ENCODE results near the gene MTRF1L. TPM values are rescaled to one million over a fixed set of nuclear protein-coding genes. Genes with fewer than 3 reads are reported as not detected.
"Not testable (repeated sequence)": the region's sequence is repeated elsewhere in the genome, so short reads cannot be mapped to it uniquely, and the experiment has no call there.

Gene MTRF1L
- total RNA-seq, 1 donor from 2014 or later: 17.7 TPM

GRCh38 chr6:153012856-153013255 lies 10.3 kb upstream of the MTRF1L start:
- intact Hi-C loops (cut with micrococcal nuclease): no loop called here

GRCh38 chr6:153003366-153003690 lies 819 bp upstream of the MTRF1L start:
- intact Hi-C loops (cut with micrococcal nuclease): loop anchor here (1.0 to 10.0 kb wide), 4 partner anchors 21 to 1731 kb away; partner anchors contain the start of genes SCAF8 and ZBTB2

GRCh38 chr6:153001767-153002612 lies 519 bp downstream of the MTRF1L start:
- intact Hi-C loops (cut with micrococcal nuclease): loop anchor here (1.0 to 10.0 kb wide), 5 partner anchors 20 to 1733 kb away; partner anchors contain the start of genes RMND1, SCAF8 and ZBTB2

- intact Hi-C loops (cut with micrococcal nuclease): loop anchor here (5.0 to 10.0 kb wide), 3 partner anchors 698 to 1734 kb away; partner anchors contain the start of genes SCAF8 and ZBTB2
These were observed 1.7 kb downstream of the MTRF1L start for GRCh38 chr6:153000790-153001189.

- intact Hi-C loops (cut with micrococcal nuclease): loop anchor here (5.0 to 10.0 kb wide), 3 partner anchors 698 to 1735 kb away; partner anchors contain the start of genes SCAF8 and ZBTB2
These were observed 2.3 kb downstream of the MTRF1L start for GRCh38 chr6:153000243-153000642.

- intact Hi-C loops (cut with micrococcal nuclease): not testable (repeated sequence)
These were observed 3.0 kb downstream of the MTRF1L start for GRCh38 chr6:152999538-152999937.

- intact Hi-C loops (cut with micrococcal nuclease): no loop called here
These were observed 8.7 kb downstream of the MTRF1L start for GRCh38 chr6:152993847-152994246.

- intact Hi-C loops (cut with micrococcal nuclease): no loop called here
These were observed 9.1 kb downstream of the MTRF1L start for GRCh38 chr6:152993431-152993830.

- intact Hi-C loops (cut with micrococcal nuclease): loop anchor here (10.0 kb wide), 2 partner anchors 802 to 1258 kb away; no protein-coding TSS in a partner anchor
These were observed 15.5 kb downstream of the MTRF1L start for GRCh38 chr6:152986978-152987377.

- intact Hi-C loops (cut with micrococcal nuclease): loop anchor here (10.0 kb wide), 2 partner anchors 800 to 1260 kb away; no protein-coding TSS in a partner anchor
These were observed 17.2 kb downstream of the MTRF1L start for GRCh38 chr6:152985300-152985699.

GRCh38 chr6:152984513-152984872 lies 18.0 kb downstream of the MTRF1L start:
- intact Hi-C loops (cut with micrococcal nuclease): loop anchor here (10.0 kb wide), 2 partner anchors 800 to 1260 kb away; no protein-coding TSS in a partner anchor

GRCh38 chr6:152983637-152984512 lies 18.6 kb downstream of the MTRF1L start:
- intact Hi-C loops (cut with micrococcal nuclease): loop anchor here (2.0 to 10.0 kb wide), 5 partner anchors 681 to 1593 kb away; partner anchors contain the start of genes RMND1 and ZBTB2

- intact Hi-C loops (cut with micrococcal nuclease): loop anchor here (1.0 to 10.0 kb wide), 6 partner anchors 19 to 1592 kb away; partner anchors contain the start of genes MTRF1L, RMND1 and ZBTB2
These were observed 19.4 kb downstream of the MTRF1L start, which contains the start of gene FBXO5 for GRCh38 chr6:152982904-152983636. Gene FBXO5, minus strand, starts transcription at chr6:152983041. Its CDS starts 82 bp downstream, at chr6:152982959.

- intact Hi-C loops (cut with micrococcal nuclease): loop anchor here (1.0 to 10.0 kb wide), 7 partner anchors 10 to 1591 kb away; partner anchors contain the start of genes MTRF1L, RMND1 and ZBTB2
These were observed 20.3 kb downstream of the MTRF1L start for GRCh38 chr6:152981989-152982903.

- intact Hi-C loops (cut with micrococcal nuclease): loop anchor here (1.0 to 10.0 kb wide), 3 partner anchors 9 to 1264 kb away; no protein-coding TSS in a partner anchor
These were observed 21.3 kb downstream of the MTRF1L start for GRCh38 chr6:152981219-152981618.

GRCh38 chr6:152980656-152981055 lies 21.9 kb downstream of the MTRF1L start:
- intact Hi-C loops (cut with micrococcal nuclease): loop anchor here (1.0 to 10.0 kb wide), 3 partner anchors 8 to 1264 kb away; no protein-coding TSS in a partner anchor

- intact Hi-C loops (cut with micrococcal nuclease): no loop called here
These were observed 23.4 kb downstream of the MTRF1L start for GRCh38 chr6:152979116-152979515.

- intact Hi-C loops (cut with micrococcal nuclease): no loop called here
These were observed 24.5 kb downstream of the MTRF1L start for GRCh38 chr6:152978058-152978457.

GRCh38 chr6:152977556-152977955 lies 25.0 kb downstream of the MTRF1L start:
- intact Hi-C loops (cut with micrococcal nuclease): no loop called here
